Measurements from ENCODE around the gene OPRD1. TPM values are rescaled to one million over a fixed set of nuclear protein-coding genes. Genes with fewer than 3 reads are reported as not detected.
A peak's percentile ranks its signal among the peaks of the same experiment; 100 is the strongest.

The OPRD1 gene
- polyA plus RNA-seq, 1 of the 3 experiments (the other 2 are of a cell fraction) = 0.07 TPM

- TF ChIP-seq REST (IDR thresholded peaks at IDR 0.05; ENCODE audit: low read depth, low read length) (no peak), USF2 (IDR thresholded peaks at IDR 0.05; ENCODE audit: borderline replicate concordance, low read depth, low read length) (no peak), CHD2 (IDR thresholded peaks at IDR 0.05; ENCODE audit: low read length, partially characterized antibody) (no peak), POLR2AphosphoS5 (IDR thresholded peaks at IDR 0.05; ENCODE audit: low read depth, low read length) (no peak), TCF12 (IDR thresholded peaks at IDR 0.05) (0 out of 2 replicates have a peak, but pooled peaks have one; percentile 13), CTCF (IDR thresholded peaks at IDR 0.05) (peak; percentile 91), NFIC (IDR thresholded peaks at IDR 0.05; ENCODE audit: borderline replicate concordance) (no peak)
Measured at GRCh38 chr1:28882009-28882628, 70.1 kb downstream of the OPRD1 start (continued).

- ChIA-PET CTCF (interaction anchor here (1.6 to 22.5 kb wide), 6 partner anchors 94 to 318 kb away, joined by 5 to 894 read pairs (median 70); partner anchors contain the start of gene SRSF4), POLR2A (no interaction called here)
- Histone ChIP-seq H3K4me1 (ENCODE audit: control insufficient read depth in 1 of 2, insufficient read depth in 2 of 2, low read depth in 1 of 2, low read length in 1 of 2) (peaks cover 18 to 24% of the 10 kb centered on the region in 2 experiments; a peak in 2 of 4 replicates), H3F3A (replicated peaks; ENCODE audit: insufficient read depth) (peaks cover 10% of the 10 kb centered on the region), H3K9me2 (no peaks in the 10 kb centered on the region), H3K9me3 (no peaks in the 10 kb centered on the region), H3K4me2 (no peak overlapping the region), H3K4me3 (ENCODE audit: low read depth in 2 of 2, low read length in 1 of 2) (no peak overlapping the region), H2AFZ (ENCODE audit: low read depth) (no peak overlapping the region), H3K36me3 (replicated peaks in 1 of 2; ENCODE audit: control insufficient read depth in 1 of 2, insufficient read depth in 2 of 2, low read length in 1 of 2) (no peaks in the 10 kb centered on the region), H3K27ac (ENCODE audit: low read depth in 2 of 2, low read length in 1 of 2) (no peak overlapping the region), H3K79me2 (ENCODE audit: insufficient read depth) (no peaks in the 10 kb centered on the region), H3K9ac (no peak overlapping the region), H4K20me1 (ENCODE audit: insufficient read depth) (no peaks in the 10 kb centered on the region), H3K27me3 (ENCODE audit: insufficient read depth) (no peaks in the 10 kb centered on the region)
- DNase-seq = no peak
- TF ChIP-seq RCOR1 (IDR thresholded peaks at IDR 0.05; ENCODE audit: low read length) (no peak), YY1 (IDR thresholded peaks at IDR 0.05; ENCODE audit: low read depth) (no peak), USF1 (IDR thresholded peaks at IDR 0.05; ENCODE audit: borderline replicate concordance, low read depth) (no peak), TEAD4 (IDR thresholded peaks at IDR 0.05; ENCODE audit: borderline replicate concordance, insufficient read depth) (no peak), NRF1 (IDR thresholded peaks at IDR 0.05; ENCODE audit: low read depth, low read length) (no peak), RXRA (IDR thresholded peaks at IDR 0.05; ENCODE audit: borderline replicate concordance, low read depth) (no peak), FOXJ3 (CRISPR knock-in tag; IDR thresholded peaks at IDR 0.05) (no peak), SMC3 (IDR thresholded peaks at IDR 0.05; ENCODE audit: low read depth, low read length) (no peak), ZBTB33 (IDR thresholded peaks at IDR 0.05; ENCODE audit: borderline replicate concordance, low read depth) (no peak), GATA2 (CRISPR knock-in tag; IDR thresholded peaks at IDR 0.05) (no peak), MXI1 (IDR thresholded peaks at IDR 0.05; ENCODE audit: low read depth, low read length) (no peak), JUND (IDR thresholded peaks at IDR 0.05) (no peak), MAX (IDR thresholded peaks at IDR 0.05; ENCODE audit: low read depth) (no peak), FOSL2 (IDR thresholded peaks at IDR 0.05; ENCODE audit: borderline replicate concordance, low read depth) (no peak)
- 88% methylated on average over 1 of the region's 1 CpG for WGBS (ENCODE audit: low lambda C conversion rate)
Measured at GRCh38 chr1:28883242-28883616, 71.3 kb downstream of the OPRD1 start.
